ENCODE results near the gene SLC22A4. TPM values are rescaled to one million over a fixed set of nuclear protein-coding genes. Genes with fewer than 3 reads are reported as not detected.

Gene SLC22A4
- total and polyA plus RNA-seq, 3 experiments from 2014 or later = 0.15 to 2.9 (median 2.6) TPM

- Mint-ChIP-seq H3K36me3 (no peaks in the 10 kb centered on the region), H3K27ac (no peak overlapping the region), H3K4me3 (no peak overlapping the region), H3K4me1 (peaks cover 3 to 14% (median 9%) of the 10 kb centered on the region in 3 donors), H3K27me3 (peaks cover 11 to 26% of the 10 kb centered on the region in 2 donors), H3K9me3 (no peaks in the 10 kb centered on the region)
- H3K27ac ChIP-seq (ENCODE audit: low read depth, low read length) = no peak overlapping the region
- no peaks in the 10 kb centered on the region for H3K36me3 ChIP-seq (ENCODE audit: insufficient read depth, low read length)
- ChIA-PET CTCF (no interaction called here), POLR2A (no interaction called here)
- H3K9me3 ChIP-seq (ENCODE audit: low read length) = no peaks in the 10 kb centered on the region
- DNase-seq = no peak
- no peak overlapping the region for H3K4me3 ChIP-seq (ENCODE audit: low read length)
- H3K27me3 ChIP-seq (ENCODE audit: insufficient read depth, low read length, poor library complexity, severe bottlenecking) = no peaks in the 10 kb centered on the region
- no peaks in the 10 kb centered on the region for H3K4me1 ChIP-seq (ENCODE audit: insufficient read depth, low read length)
Observed at GRCh38 chr5:132270335-132270665, 23.9 kb upstream of the SLC22A4 start.

GRCh38 chr5:132270706-132271105 lies 23.5 kb upstream of the SLC22A4 start:
- peaks cover 3 to 14% (median 9%) of the 10 kb centered on the region in 3 donors for H3K4me1 Mint-ChIP-seq
- ChIA-PET CTCF (no interaction called here), POLR2A (no interaction called here)
- no peaks in the 10 kb centered on the region for H3K36me3 Mint-ChIP-seq
- Histone ChIP-seq H3K9me3 (ENCODE audit: low read length) (no peaks in the 10 kb centered on the region), H3K36me3 (ENCODE audit: insufficient read depth, low read length) (no peaks in the 10 kb centered on the region), H3K4me1 (ENCODE audit: insufficient read depth, low read length) (no peaks in the 10 kb centered on the region), H3K27ac (ENCODE audit: low read depth, low read length) (no peak overlapping the region), H3K27me3 (ENCODE audit: insufficient read depth, low read length, poor library complexity, severe bottlenecking) (no peaks in the 10 kb centered on the region), H3K4me3 (ENCODE audit: low read length) (no peak overlapping the region)
- peak overlapping the region in 3 of 7 donors; percentile 6 to 35 (median 32) for H3K4me3 Mint-ChIP-seq
- H3K27me3 Mint-ChIP-seq = peaks cover 15 to 28% of the 10 kb centered on the region in 2 donors
- H3K27ac Mint-ChIP-seq = no peak overlapping the region
- H3K9me3 Mint-ChIP-seq = no peaks in the 10 kb centered on the region
- DNase-seq = no peak

- CTCF ChIA-PET = interaction anchor here (0.6 to 2.3 kb wide), 13 partner anchors 8 to 549 kb away, joined by 3 to 10 read pairs (median 4); no protein-coding TSS in a partner anchor
- Mint-ChIP-seq H3K36me3 (no peaks in the 10 kb centered on the region), H3K27ac (peak overlapping the region in 1 of 8 donors; percentile 6), H3K27me3 (peaks cover 15 to 28% of the 10 kb centered on the region in 2 donors), H3K9me3 (no peaks in the 10 kb centered on the region), H3K4me1 (peaks cover 3 to 14% (median 9%) of the 10 kb centered on the region in 3 donors), H3K4me3 (peak overlapping the region; percentile 9 to 73 (median 63))
- no peak overlapping the region for H3K27ac ChIP-seq (ENCODE audit: low read depth, low read length)
- H3K4me3 ChIP-seq (ENCODE audit: low read length) = no peak overlapping the region
- H3K4me1 ChIP-seq (ENCODE audit: insufficient read depth, low read length) = no peaks in the 10 kb centered on the region
- no peaks in the 10 kb centered on the region for H3K27me3 ChIP-seq (ENCODE audit: insufficient read depth, low read length, poor library complexity, severe bottlenecking)
- no peaks in the 10 kb centered on the region for H3K9me3 ChIP-seq (ENCODE audit: low read length)
- POLR2A ChIA-PET = interaction anchor here (0.6 kb wide), 1 partner anchor 1878 kb away, joined by 3 read pairs; no protein-coding TSS in a partner anchor
- peak in 1 of 5 donors; percentile 17 for DNase-seq
- no peaks in the 10 kb centered on the region for H3K36me3 ChIP-seq (ENCODE audit: insufficient read depth, low read length)
Observed at GRCh38 chr5:132271251-132272246, 22.6 kb upstream of the SLC22A4 start.

GRCh38 chr5:132272311-132273210 lies 21.6 kb upstream of the SLC22A4 start:
- H3K4me3 ChIP-seq (ENCODE audit: low read length) = no peak overlapping the region
- H3K36me3 ChIP-seq (ENCODE audit: insufficient read depth, low read length) = no peaks in the 10 kb centered on the region
- Mint-ChIP-seq H3K9me3 (no peaks in the 10 kb centered on the region), H3K4me3 (peak overlapping the region in 2 of 7 donors; percentile 50 to 74), H3K4me1 (peaks cover 3 to 14% (median 9%) of the 10 kb centered on the region in 3 donors), H3K27me3 (peaks cover 15 to 28% of the 10 kb centered on the region in 2 donors), H3K27ac (no peak overlapping the region), H3K36me3 (no peaks in the 10 kb centered on the region)
- ChIA-PET POLR2A (interaction anchor here (0.6 kb wide), 1 partner anchor 1877 kb away, joined by 3 read pairs; no protein-coding TSS in a partner anchor), CTCF (interaction anchor here (0.6 to 2.3 kb wide), 17 partner anchors 9 to 548 kb away, joined by 3 to 10 read pairs (median 3); no protein-coding TSS in a partner anchor)
- H3K27ac ChIP-seq (ENCODE audit: low read depth, low read length) = no peak overlapping the region
- H3K27me3 ChIP-seq (ENCODE audit: insufficient read depth, low read length, poor library complexity, severe bottlenecking) = no peaks in the 10 kb centered on the region
- H3K9me3 ChIP-seq (ENCODE audit: low read length) = no peaks in the 10 kb centered on the region
- no peaks in the 10 kb centered on the region for H3K4me1 ChIP-seq (ENCODE audit: insufficient read depth, low read length)
- peak; percentile 34 to 69 (median 46) for DNase-seq

GRCh38 chr5:132273631-132274030 lies 20.6 kb upstream of the SLC22A4 start:
- Histone ChIP-seq H3K9me3 (ENCODE audit: low read length) (no peaks in the 10 kb centered on the region), H3K36me3 (ENCODE audit: insufficient read depth, low read length) (no peaks in the 10 kb centered on the region), H3K4me1 (ENCODE audit: insufficient read depth, low read length) (no peaks in the 10 kb centered on the region), H3K27ac (ENCODE audit: low read depth, low read length) (no peak overlapping the region), H3K27me3 (ENCODE audit: insufficient read depth, low read length, poor library complexity, severe bottlenecking) (no peaks in the 10 kb centered on the region), H3K4me3 (ENCODE audit: low read length) (no peak overlapping the region)
- H3K4me3 Mint-ChIP-seq = no peak overlapping the region
- ChIA-PET CTCF (interaction anchor here (1.1 to 2.3 kb wide), 7 partner anchors 8 to 227 kb away, joined by 3 to 10 read pairs (median 5); no protein-coding TSS in a partner anchor), POLR2A (no interaction called here)
- H3K9me3 Mint-ChIP-seq = no peaks in the 10 kb centered on the region
- no peak overlapping the region for H3K27ac Mint-ChIP-seq
- no peaks in the 10 kb centered on the region for H3K36me3 Mint-ChIP-seq
- peaks cover 16 to 28% of the 10 kb centered on the region in 2 donors for H3K27me3 Mint-ChIP-seq
- H3K4me1 Mint-ChIP-seq = peaks cover 3 to 14% (median 9%) of the 10 kb centered on the region in 3 donors
- DNase-seq = no peak

- Mint-ChIP-seq H3K4me3 (no peak overlapping the region), H3K27me3 (peaks cover 16 to 28% of the 10 kb centered on the region in 2 donors), H3K36me3 (no peaks in the 10 kb centered on the region), H3K4me1 (peaks cover 3 to 14% (median 9%) of the 10 kb centered on the region in 3 donors), H3K27ac (peak overlapping the region in 2 of 8 donors; percentile 34 to 50), H3K9me3 (no peaks in the 10 kb centered on the region)
- Histone ChIP-seq H3K9me3 (ENCODE audit: low read length) (no peaks in the 10 kb centered on the region), H3K4me1 (ENCODE audit: insufficient read depth, low read length) (no peaks in the 10 kb centered on the region), H3K27me3 (ENCODE audit: insufficient read depth, low read length, poor library complexity, severe bottlenecking) (no peaks in the 10 kb centered on the region), H3K27ac (ENCODE audit: low read depth, low read length) (no peak overlapping the region), H3K4me3 (ENCODE audit: low read length) (no peak overlapping the region), H3K36me3 (ENCODE audit: insufficient read depth, low read length) (no peaks in the 10 kb centered on the region)
- ChIA-PET CTCF (interaction anchor here (1.0 to 1.4 kb wide), 3 partner anchors 7 to 209 kb away, joined by 3 read pairs; partner anchors contain the start of gene SLC22A4), POLR2A (no interaction called here)
- DNase-seq = no peak
Observed at GRCh38 chr5:132274050-132274792, 20.0 kb upstream of the SLC22A4 start.

All from CD8-positive, alpha-beta memory T cell (primary cell).